K562 (cell line): ENCODE data around the gene INCENP. TPM values are rescaled to one million over a fixed set of nuclear protein-coding genes. Genes with fewer than 3 reads are reported as not detected.

ENCODE experiments used
- ATAC-seq: fragments of 200-7000 bp; cut with Tn5 transposase; 3 replicates; pipeline ENCODE4 v1.9.1; 2020; ENCODE audit warnings: moderate library complexity
- BruUV-seq: library from RNA; stranded (reverse); fragments of 400-500 nt; replicated peaks from 2 replicates; lab custom pipeline; 2021; lab: Mats Ljungman, UMichigan
- CTCF ChIA-PET: fragments of 300-600 bp; formaldehyde crosslinking; extraction: SDS; loops from one replicate; lab custom pipeline; 2021; ENCODE audit warnings: low intra/inter-chr PET ratio; lab: Yijun Ruan, JAX
- POLR2A ChIA-PET: fragments of 300-600, 350-650 bp; sonication (Branson Sonifier 250); formaldehyde crosslinking; extraction: SDS; loops from one replicate; lab custom pipeline; 2021; ENCODE audit warnings: antibody characterized with exemption, inconsistent platforms; lab: Yijun Ruan, JAX
- DNase-seq, 4 experiments: peaks; one replicate each; pipeline versions ENCODE4 v3.0.0 to v3.0.0-alpha.2; 2011 to 2018; ENCODE audit warnings: low spot score in 3 of 4, mixed read lengths in 3 of 4; ENCODE audit errors: extremely low read depth in 1 of 4
- FAIRE-seq: peaks from 2 replicates; lab custom pipeline; 2011; peaks lifted over from hg19 to GRCh38; lab: Jason Lieb, UNC
- H2AFZ ChIP-seq: 2 replicates; pipeline ENCODE4 v1.6.0; 2011; ENCODE audit warnings: low read depth, low read length, control low read depth, inconsistent platforms
- H3K27ac ChIP-seq: fragments of 200-600 bp; 3 replicates; pipeline ENCODE4 v1.8.0; 2011; ENCODE audit warnings: low read depth, mild to moderate bottlenecking, control low read depth, inconsistent platforms, low read length, moderate library complexity, mixed read lengths; ENCODE audit errors: extremely low read depth
- H3K27me3 ChIP-seq, 2 experiments: fragments of 300-600 bp in 1 of 2; 2 replicates in 1 of 2; 3 replicates in 1 of 2; pipeline versions ENCODE4 v1.6.0 to v1.8.0; 2011; ENCODE audit warnings: inconsistent platforms in 2 of 2, low read length in 2 of 2, mild to moderate bottlenecking in 1 of 2, mixed read lengths in 1 of 2, moderate library complexity in 1 of 2; ENCODE audit not compliant: control insufficient read depth in 2 of 2, insufficient read depth in 2 of 2
- H3K36me3 ChIP-seq: fragments of 300-600 bp; 3 replicates; pipeline ENCODE4 v1.8.0; 2011; ENCODE audit warnings: mild to moderate bottlenecking, low read length, inconsistent platforms; ENCODE audit not compliant: control insufficient read depth, insufficient read depth
- H3K4me1 ChIP-seq, 2 experiments: fragments of 200-600 bp in 1 of 2; replicated peaks in 1 of 2; 2 replicates in 1 of 2; 3 replicates in 1 of 2; pipeline versions ENCODE4 v1.5.1 to v1.8.0; 2011; ENCODE audit warnings: inconsistent platforms in 2 of 2, low read length in 2 of 2, mild to moderate bottlenecking in 1 of 2, mixed read lengths in 1 of 2, moderate library complexity in 1 of 2; ENCODE audit not compliant: control insufficient read depth in 2 of 2, insufficient read depth in 2 of 2
- H3K4me2 ChIP-seq: 2 replicates; pipeline ENCODE4 v1.6.1; 2011; ENCODE audit warnings: low read length, control low read depth, inconsistent platforms, mixed read lengths; ENCODE audit not compliant: insufficient read depth
- H3K4me3 ChIP-seq: fragments of 200-600 bp; sonication (generic), shearing (Covaris generic); 2 replicates; pipeline ENCODE4 v1.5.1; 2016; ENCODE audit warnings: control low read depth, inconsistent platforms
- H3K79me2 ChIP-seq: fragments of 200-600 bp; 3 replicates; pipeline ENCODE4 v1.8.0; 2011; ENCODE audit warnings: low read length, inconsistent platforms; ENCODE audit not compliant: control insufficient read depth, insufficient read depth
- H3K9ac ChIP-seq, 2 experiments: 2 replicates each; pipeline versions ENCODE4 v1.6.0 to v1.6.1; 2011; ENCODE audit warnings: low read depth in 2 of 2, low read length in 2 of 2, control low read depth in 1 of 2, inconsistent platforms in 1 of 2, mild to moderate bottlenecking in 1 of 2, mixed read lengths in 1 of 2; ENCODE audit not compliant: insufficient read depth in 1 of 2
- H3K9me1 ChIP-seq: one replicate; pipeline ENCODE4 v1.6.0; 2011; ENCODE audit warnings: inconsistent platforms, mild to moderate bottlenecking, low read length, moderate library complexity; ENCODE audit not compliant: control insufficient read depth, insufficient read depth
- H3K9me3 ChIP-seq: replicated peaks from 2 replicates; pipeline ENCODE4 v1.5.1; 2011; ENCODE audit warnings: low read depth, low read length, inconsistent platforms; ENCODE audit not compliant: control insufficient read depth, insufficient read depth
- H4K20me1 ChIP-seq: replicated peaks from 2 replicates; pipeline ENCODE4 v1.6.1; 2011; ENCODE audit warnings: low read length, inconsistent platforms, mixed read lengths; ENCODE audit not compliant: control insufficient read depth, insufficient read depth
- BDP1 ChIP-seq: IDR thresholded peaks from 3 replicates; pipeline ENCODE4 v1.6.1; 2011; ENCODE audit not compliant: insufficient read length, insufficient read depth
- DPF2 ChIP-seq: fragments of 450-650 bp; IDR thresholded peaks from 2 replicates; pipeline ENCODE4 v1.6.1; 2016
- ESRRA ChIP-seq: fragments of 450-650 bp; IDR thresholded peaks from 2 replicates; pipeline ENCODE4 v1.6.1; 2014; ENCODE audit warnings: low read depth, mild to moderate bottlenecking, moderate library complexity, borderline replicate concordance
- HSF4 ChIP-seq: fragments of 250-450 bp; sonication (Bioruptor Pico); IDR thresholded peaks from 2 replicates; pipeline ENCODE4 v2.1.2; 2022; ENCODE audit warnings: mild to moderate bottlenecking, moderate library complexity, borderline replicate concordance
- ILF3 ChIP-seq: fragments of 450-650 bp; IDR thresholded peaks from 2 replicates; pipeline ENCODE4 v1.6.1; 2018; ENCODE audit warnings: antibody characterized with exemption, mild to moderate bottlenecking, moderate library complexity, borderline replicate concordance
- MXI1 ChIP-seq: IDR thresholded peaks from 2 replicates; pipeline ENCODE4 v1.6.1; 2011; ENCODE audit warnings: low read depth, mild to moderate bottlenecking, improper control_type of control experiment, low read length
- PML ChIP-seq: IDR thresholded peaks from 2 replicates; pipeline ENCODE4 v1.6.1; 2012; ENCODE audit warnings: low read length, inconsistent platforms
- RCOR1 ChIP-seq, 2 experiments: IDR thresholded peaks; 2 replicates each; pipeline ENCODE4 v1.6.1; 2012; ENCODE audit warnings: low read depth in 2 of 2, low read length in 2 of 2, borderline replicate concordance in 1 of 2, improper control_type of control experiment in 1 of 2
- ZNF384 ChIP-seq: IDR thresholded peaks from 2 replicates; pipeline ENCODE4 v1.6.1; 2012; ENCODE audit warnings: low read depth, low read length, improper control_type of control experiment
- WGBS: fragments of 100-300 bp; shearing (Covaris generic); methylation state at CpG from one replicate; pipeline ENCODE4 v1.1.6; 2016; ENCODE audit warnings: low coverage, mixed read lengths; ENCODE audit not compliant: insufficient coverage; ENCODE audit errors: missing lambda C conversion rate; 5-methylcytosine and 5-hydroxymethylcytosine counted together
- in situ Hi-C: fragments of 300-500 bp; cut with MboI; formaldehyde crosslinking; loops from 4 replicates; pipeline ENCODE4 v1.15.0; 2018; ENCODE audit warnings: inconsistent platforms, mixed read lengths
- intact Hi-C: fragments of 100-400 bp; cut with micrococcal nuclease; formaldehyde crosslinking; loops from 2 replicates; pipeline ENCODE4 v1.14.2; 2022
- polyA plus RNA-seq, 8 experiments: library from polyadenylated mRNA; depleted of rRNA in 4 of 8; stranded (reverse) in 5 of 8; unstranded in 3 of 8; fragments of >200 nt; fragmentation: Nextera tagmentation in 2 of 8; fragmentation: Illumina TruSeq in 1 of 8; extraction: Ambion mirVana in 2 of 8; extraction: Trizol in 1 of 8; gene quantifications; 2 replicates each; pipeline versions ENCODE4 v1.2.1 to v1.2.3, GENCODE V29; 2011 to 2014; ENCODE audit warnings: inconsistent platforms in 1 of 8, missing spikeins in 1 of 8
- total RNA-seq, 7 experiments: library from RNA; depleted of rRNA in 6 of 7; stranded (reverse); fragments of >200 nt in 6 of 7; fragmentation: Illumina TruSeq in 2 of 7; extraction: Trizol in 2 of 7; gene quantifications; 2 replicates each; pipeline versions ENCODE4 v1.2.1 to v1.2.3, GENCODE V29; 2011 to 2021; ENCODE audit warnings: low replicate concordance in 1 of 7
- TF ChIP-seq, protein P1 (sequence below): fragments of 450-650 bp; formaldehyde crosslinking; IDR thresholded peaks from 2 replicates; pipeline ENCODE4 v1.4.0; 2022; ENCODE audit warnings: mild to moderate bottlenecking, moderate library complexity
- TF ChIP-seq, protein P2 (sequence below): fragments of 450-650 bp; formaldehyde crosslinking; IDR thresholded peaks from 2 replicates; pipeline ENCODE4 v1.4.0; 2020; ENCODE audit warnings: mild to moderate bottlenecking, moderate library complexity
- TF ChIP-seq, protein P3 (sequence below): fragments of 450-650 bp; conservative IDR thresholded peaks from 2 replicates; pipeline ENCODE4 v1.6.1; 2016; ENCODE audit warnings: missing genetic modification characterization, low read depth, mild to moderate bottlenecking, control low read depth, missing compliant biosample characterization
- TF ChIP-seq, protein P4 (sequence below): fragments of 450-650 bp; formaldehyde crosslinking; IDR thresholded peaks from 2 replicates; pipeline ENCODE4 v1.4.0; 2020; ENCODE audit warnings: mild to moderate bottlenecking
- TF ChIP-seq, protein P5 (sequence below): fragments of 250-450 bp; sonication (Bioruptor Pico); IDR thresholded peaks from 2 replicates; pipeline ENCODE4 v1.5.0; 2021; ENCODE audit warnings: mild to moderate bottlenecking, moderate library complexity

Gene INCENP
- total and polyA plus RNA-seq, 9 of the 15 experiments (the other 6 are each of a cell fraction or from before 2014, with no cell fraction given), result 1.1 to 97.9 (median 28.2) TPM

DNA sequence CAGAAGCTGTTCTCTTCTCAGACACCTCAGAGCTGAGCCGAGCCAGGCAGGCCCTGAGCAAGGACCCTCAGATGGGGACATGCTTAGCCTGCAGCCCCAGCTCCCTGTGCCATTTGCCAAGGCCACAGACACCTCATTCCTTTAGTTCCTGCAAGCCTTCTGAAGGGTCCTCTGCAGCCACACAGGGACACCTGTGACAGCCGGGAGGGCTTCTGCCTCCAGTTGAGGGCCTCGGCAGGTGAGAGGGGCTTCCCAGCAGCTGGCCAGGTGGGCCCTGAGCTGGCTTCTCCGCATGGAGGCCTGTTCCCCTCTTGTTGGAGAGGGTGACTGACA, 18.2 kb downstream of the INCENP start:
- no peaks in the 10 kb centered on the region for H3K27me3 ChIP-seq
- H3K4me3 ChIP-seq, result no peak overlapping the region
- H3K4me2 ChIP-seq, result no peak overlapping the region
- H3K9ac ChIP-seq, result no peak overlapping the region
- intact Hi-C loops (no loop called here), in situ Hi-C loops (no loop called here)
- H3K36me3 ChIP-seq, result peaks cover 100% of the 10 kb centered on the region; the same call in 2 of the 3 replicates
- no peak for ATAC-seq
- H4K20me1 ChIP-seq, result peaks cover 9% of the 10 kb centered on the region; the same call in 1 of the 2 replicates
- H3K27ac ChIP-seq, result no peak overlapping the region
- ChIA-PET CTCF (interaction anchor here (0.5 kb wide), 1 partner anchor 65 kb away, joined by 4 read pairs; no protein-coding TSS in a partner anchor), POLR2A (interaction anchor here (0.6 to 1.4 kb wide), 2 partner anchors 12 to 66 kb away, joined by 3 to 5 read pairs; no protein-coding TSS in a partner anchor)
- H3K4me1 ChIP-seq, result no peaks in the 10 kb centered on the region; a peak in 1 of 5 replicates
- no peak for FAIRE-seq
- no TSS peak for BruUV-seq
- no peak overlapping the region for H2AFZ ChIP-seq
- 100% methylated on average over 4 of the region's 4 CpGs for WGBS
- peaks cover 4% of the 10 kb centered on the region for H3K9me1 ChIP-seq
- no peaks in the 10 kb centered on the region for H3K9me3 ChIP-seq
- no peak for DNase-seq
- peaks cover 5% of the 10 kb centered on the region; the same call in 1 of the 3 replicates for H3K79me2 ChIP-seq
- TF ChIP-seq, protein P1, sequence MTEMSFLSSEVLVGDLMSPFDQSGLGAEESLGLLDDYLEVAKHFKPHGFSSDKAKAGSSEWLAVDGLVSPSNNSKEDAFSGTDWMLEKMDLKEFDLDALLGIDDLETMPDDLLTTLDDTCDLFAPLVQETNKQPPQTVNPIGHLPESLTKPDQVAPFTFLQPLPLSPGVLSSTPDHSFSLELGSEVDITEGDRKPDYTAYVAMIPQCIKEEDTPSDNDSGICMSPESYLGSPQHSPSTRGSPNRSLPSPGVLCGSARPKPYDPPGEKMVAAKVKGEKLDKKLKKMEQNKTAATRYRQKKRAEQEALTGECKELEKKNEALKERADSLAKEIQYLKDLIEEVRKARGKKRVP (CRISPR knock-in tag), result no peak
- TF ChIP-seq BDP1 (no peak), DPF2 (no peak), RCOR1 (IDR thresholded peaks at IDR 0.05; ENCODE audit: borderline replicate concordance in 1 of 2, low read depth in 2 of 2, low read length in 2 of 2) (no peak), HSF4 (CRISPR knock-in tag) (no peak), ESRRA (no peak), PML (no peak), ILF3 (no peak), MXI1 (no peak), ZNF384 (no peak)
- TF ChIP-seq, protein P2, sequence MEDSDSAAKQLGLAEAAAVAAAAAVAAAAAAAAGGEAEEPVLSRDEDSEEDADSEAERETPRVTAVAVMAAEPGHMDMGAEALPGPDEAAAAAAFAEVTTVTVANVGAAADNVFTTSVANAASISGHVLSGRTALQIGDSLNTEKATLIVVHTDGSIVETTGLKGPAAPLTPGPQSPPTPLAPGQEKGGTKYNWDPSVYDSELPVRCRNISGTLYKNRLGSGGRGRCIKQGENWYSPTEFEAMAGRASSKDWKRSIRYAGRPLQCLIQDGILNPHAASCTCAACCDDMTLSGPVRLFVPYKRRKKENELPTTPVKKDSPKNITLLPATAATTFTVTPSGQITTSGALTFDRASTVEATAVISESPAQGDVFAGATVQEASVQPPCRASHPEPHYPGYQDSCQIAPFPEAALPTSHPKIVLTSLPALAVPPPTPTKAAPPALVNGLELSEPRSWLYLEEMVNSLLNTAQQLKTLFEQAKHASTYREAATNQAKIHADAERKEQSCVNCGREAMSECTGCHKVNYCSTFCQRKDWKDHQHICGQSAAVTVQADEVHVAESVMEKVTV (CRISPR knock-in tag), result no peak
- TF ChIP-seq, protein P3, sequence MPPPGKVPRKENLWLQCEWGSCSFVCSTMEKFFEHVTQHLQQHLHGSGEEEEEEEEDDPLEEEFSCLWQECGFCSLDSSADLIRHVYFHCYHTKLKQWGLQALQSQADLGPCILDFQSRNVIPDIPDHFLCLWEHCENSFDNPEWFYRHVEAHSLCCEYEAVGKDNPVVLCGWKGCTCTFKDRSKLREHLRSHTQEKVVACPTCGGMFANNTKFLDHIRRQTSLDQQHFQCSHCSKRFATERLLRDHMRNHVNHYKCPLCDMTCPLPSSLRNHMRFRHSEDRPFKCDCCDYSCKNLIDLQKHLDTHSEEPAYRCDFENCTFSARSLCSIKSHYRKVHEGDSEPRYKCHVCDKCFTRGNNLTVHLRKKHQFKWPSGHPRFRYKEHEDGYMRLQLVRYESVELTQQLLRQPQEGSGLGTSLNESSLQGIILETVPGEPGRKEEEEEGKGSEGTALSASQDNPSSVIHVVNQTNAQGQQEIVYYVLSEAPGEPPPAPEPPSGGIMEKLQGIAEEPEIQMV, result no peak
- TF ChIP-seq, protein P4, sequence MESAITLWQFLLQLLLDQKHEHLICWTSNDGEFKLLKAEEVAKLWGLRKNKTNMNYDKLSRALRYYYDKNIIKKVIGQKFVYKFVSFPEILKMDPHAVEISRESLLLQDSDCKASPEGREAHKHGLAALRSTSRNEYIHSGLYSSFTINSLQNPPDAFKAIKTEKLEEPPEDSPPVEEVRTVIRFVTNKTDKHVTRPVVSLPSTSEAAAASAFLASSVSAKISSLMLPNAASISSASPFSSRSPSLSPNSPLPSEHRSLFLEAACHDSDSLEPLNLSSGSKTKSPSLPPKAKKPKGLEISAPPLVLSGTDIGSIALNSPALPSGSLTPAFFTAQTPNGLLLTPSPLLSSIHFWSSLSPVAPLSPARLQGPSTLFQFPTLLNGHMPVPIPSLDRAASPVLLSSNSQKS, result no peak
- TF ChIP-seq, protein P5, sequence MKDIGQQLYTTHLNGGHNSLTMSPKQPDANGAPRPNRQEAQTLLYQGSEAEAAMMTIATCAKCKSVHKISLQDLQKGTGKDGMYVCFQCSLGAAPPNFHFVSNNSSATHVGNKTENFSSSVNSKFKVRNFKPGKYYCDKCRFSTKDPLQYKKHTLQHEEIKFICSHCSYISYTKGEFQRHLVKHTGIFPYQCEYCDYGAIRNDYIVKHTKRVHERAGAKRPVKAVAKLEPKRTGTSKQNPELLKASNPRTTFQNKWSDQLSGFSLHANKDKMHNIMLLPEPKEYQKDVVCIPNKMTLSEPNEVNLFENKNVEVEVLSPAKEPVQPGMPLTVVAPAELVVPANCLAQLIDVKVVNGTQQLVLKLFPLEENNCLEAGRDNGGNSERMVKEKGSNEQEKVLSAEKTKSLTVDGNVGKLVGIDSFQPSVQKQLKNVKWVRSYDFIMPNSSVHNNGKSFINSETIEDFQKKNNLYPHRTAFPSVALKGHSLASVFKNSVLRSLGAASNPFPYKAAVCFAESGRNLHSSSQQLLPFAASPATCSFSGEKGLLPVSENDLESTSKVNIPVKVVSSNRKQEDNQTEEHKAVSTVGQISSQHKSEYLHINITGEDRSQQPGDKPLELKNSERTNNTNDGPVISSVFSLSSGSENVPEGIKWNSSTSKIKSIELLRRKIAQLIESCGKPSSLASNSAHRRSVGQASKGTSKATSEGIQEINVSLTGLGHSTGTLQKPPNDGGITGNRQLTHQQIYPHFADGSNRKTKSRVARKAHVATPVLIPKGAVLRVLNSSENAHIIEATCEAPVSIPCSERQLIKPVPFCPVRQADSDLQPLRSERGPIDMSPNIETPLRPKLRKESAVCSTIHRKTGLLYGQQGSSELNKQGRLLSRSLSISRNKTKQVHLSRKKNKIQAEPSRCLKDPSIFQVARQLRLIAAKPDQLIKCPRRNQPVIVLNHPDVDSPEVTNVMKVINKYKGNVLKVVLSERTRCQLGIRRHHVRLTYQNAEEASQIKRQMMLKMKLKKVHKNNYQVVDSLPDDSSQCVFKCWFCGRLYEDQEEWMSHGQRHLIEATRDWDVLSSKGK, result no peak
